Neural cell (in vitro differentiated cells): ENCODE results near the gene CSF2RB. TPM values are rescaled to one million over a fixed set of nuclear protein-coding genes. Genes with fewer than 3 reads are reported as not detected.

Experiments used
- H2AFZ ChIP-seq: fragments of 200-600, 300-800 bp; sonication (generic), shearing (Covaris generic); 2 replicates; pipeline ENCODE4 v1.6.0; 2014; ENCODE audit warnings: low read depth, mild to moderate bottlenecking, antibody characterized with exemption, low read length, moderate library complexity
- H3F3A ChIP-seq: fragments of 200-600 bp; shearing (Covaris generic); 2 replicates; pipeline ENCODE4 v1.6.1; 2016; ENCODE audit warnings: mild to moderate bottlenecking, moderate library complexity, mixed read lengths, antibody characterized with exemption, low read length; ENCODE audit not compliant: insufficient read depth, poor library complexity, severe bottlenecking
- H3K27ac ChIP-seq: fragments of 200-600, 300-800 bp; sonication (generic), shearing (Covaris generic); 2 replicates; pipeline ENCODE4 v1.5.1; 2014; ENCODE audit warnings: mild to moderate bottlenecking, low read length, moderate library complexity
- H3K27me3 ChIP-seq: fragments of 300-800, 200-600 bp; sonication (generic), shearing (Covaris generic); 2 replicates; pipeline ENCODE4 v1.6.0; 2014; ENCODE audit warnings: mild to moderate bottlenecking, low read depth, low read length, moderate library complexity; ENCODE audit not compliant: insufficient read depth
- H3K36me3 ChIP-seq: fragments of 300-800, 200-600 bp; sonication (generic), shearing (Covaris generic); 2 replicates; pipeline ENCODE4 v1.5.1; 2014; ENCODE audit warnings: mild to moderate bottlenecking, antibody characterized with exemption, low read length, moderate library complexity; ENCODE audit not compliant: insufficient read depth
- H3K4me2 ChIP-seq: fragments of 300-800, 200-600 bp; sonication (generic), shearing (Covaris generic); 2 replicates; pipeline ENCODE4 v1.6.0; 2014; ENCODE audit warnings: mild to moderate bottlenecking, low read length
- H3K4me3 ChIP-seq: fragments of 300-800, 200-600 bp; sonication (generic), shearing (Covaris generic); 2 replicates; pipeline ENCODE4 v1.5.1; 2014; ENCODE audit warnings: mild to moderate bottlenecking, low read length, moderate library complexity
- H3K79me2 ChIP-seq: fragments of 200-600 bp; shearing (Covaris generic); replicated peaks from 2 replicates; pipeline ENCODE4 v1.6.0; 2014; ENCODE audit warnings: mild to moderate bottlenecking, low read length, moderate library complexity; ENCODE audit not compliant: insufficient read depth
- H3K9ac ChIP-seq: fragments of 300-800, 200-600 bp; sonication (generic), shearing (Covaris generic); 2 replicates; pipeline ENCODE4 v1.6.1; 2016; ENCODE audit warnings: mild to moderate bottlenecking, low read length, mixed read lengths
- H3K9me2 ChIP-seq: fragments of 200-600 bp; shearing (Covaris generic); 2 replicates; pipeline ENCODE4 v1.6.1; 2016; ENCODE audit warnings: mild to moderate bottlenecking, low read length, mixed read lengths; ENCODE audit not compliant: insufficient read depth
- H3K9me3 ChIP-seq: fragments of 200-600, 300-800 bp; sonication (generic), shearing (Covaris generic); 2 replicates; pipeline ENCODE4 v1.6.1; 2016; ENCODE audit warnings: mild to moderate bottlenecking, mixed run types, low read length, moderate library complexity, mixed read lengths
- H4K20me1 ChIP-seq: fragments of 200-600 bp; shearing (Covaris generic); 2 replicates; pipeline ENCODE4 v1.6.1; 2016; ENCODE audit warnings: mild to moderate bottlenecking, mixed run types; ENCODE audit not compliant: insufficient read depth
- CTCF ChIP-seq: fragments of 450-650 bp; IDR thresholded peaks from 2 replicates; pipeline ENCODE4 v1.5.1; 2014; ENCODE audit warnings: antibody characterized with exemption, mild to moderate bottlenecking, moderate library complexity; ENCODE audit not compliant: poor library complexity, severe bottlenecking
- EP300 ChIP-seq: fragments of 450-650 bp; conservative IDR thresholded peaks from 2 replicates; pipeline ENCODE4 v1.6.1; 2014; ENCODE audit warnings: antibody characterized with exemption, mild to moderate bottlenecking, moderate library complexity; ENCODE audit not compliant: poor library complexity, severe bottlenecking
- EZH2 ChIP-seq: fragments of 200-600, 300-800 bp; shearing (Covaris generic), sonication (generic); IDR thresholded peaks from 2 replicates; pipeline ENCODE4 v1.6.1; 2014; ENCODE audit warnings: antibody characterized with exemption, low read length, borderline replicate concordance, mild to moderate bottlenecking; ENCODE audit not compliant: insufficient read depth, poor library complexity, severe bottlenecking
- MXI1 ChIP-seq: fragments of 450-650 bp; conservative IDR thresholded peaks from 2 replicates; pipeline ENCODE4 v1.6.1; 2014; ENCODE audit warnings: antibody characterized with exemption, mild to moderate bottlenecking; ENCODE audit not compliant: poor library complexity, severe bottlenecking
- POLR2AphosphoS5 ChIP-seq: IDR thresholded peaks from 2 replicates; pipeline ENCODE4 v1.6.1; 2012
- RAD21 ChIP-seq: fragments of 450-650 bp; conservative IDR thresholded peaks from 2 replicates; pipeline ENCODE4 v1.6.1; 2014; ENCODE audit warnings: antibody characterized with exemption, mild to moderate bottlenecking, moderate library complexity
- SMC3 ChIP-seq: fragments of 450-650 bp; conservative IDR thresholded peaks from 2 replicates; pipeline ENCODE4 v1.6.1; 2014; ENCODE audit warnings: antibody characterized with exemption, mild to moderate bottlenecking, moderate library complexity; ENCODE audit not compliant: poor library complexity
- TAF1 ChIP-seq: IDR thresholded peaks from 2 replicates; pipeline ENCODE4 v1.6.1; 2012; ENCODE audit warnings: low read depth
- polyA plus RNA-seq: library from polyadenylated mRNA; depleted of rRNA; stranded (reverse); fragments of >200 nt; gene quantifications from 2 replicates; pipeline ENCODE4 v1.2.3, GENCODE V29; 2014
- TF ChIP-seq, protein P1 (sequence below): IDR thresholded peaks from 2 replicates; pipeline ENCODE4 v1.6.1; 2012; ENCODE audit warnings: borderline replicate concordance

Gene CSF2RB
- polyA plus RNA-seq, 1 donor from 2014 or later: not detected

GRCh38 chr22:36874736-36875135 lies 38.7 kb upstream of the CSF2RB start:
- no peaks in the 10 kb centered on the region for H3K36me3 ChIP-seq
- H2AFZ ChIP-seq: no peak overlapping the region
- TF ChIP-seq EZH2 (no peak), SMC3 (no peak), RAD21 (no peak), MXI1 (no peak)
- no peak overlapping the region for H3K27ac ChIP-seq
- H3K9me3 ChIP-seq: no peaks in the 10 kb centered on the region
- H3K79me2 ChIP-seq: no peaks in the 10 kb centered on the region
- H4K20me1 ChIP-seq: no peaks in the 10 kb centered on the region
- H3K9ac ChIP-seq: no peak overlapping the region
- H3K4me3 ChIP-seq: no peak overlapping the region
- no peaks in the 10 kb centered on the region for H3K9me2 ChIP-seq
- no peaks in the 10 kb centered on the region for H3K27me3 ChIP-seq
- no peak overlapping the region for H3K4me2 ChIP-seq
- H3F3A ChIP-seq: no peaks in the 10 kb centered on the region

- H3K79me2 ChIP-seq: no peaks in the 10 kb centered on the region
- H3F3A ChIP-seq: no peaks in the 10 kb centered on the region
- H3K4me3 ChIP-seq: no peak overlapping the region
- no peaks in the 10 kb centered on the region for H3K27me3 ChIP-seq
- no peak overlapping the region for H3K9ac ChIP-seq
- no peak overlapping the region for H3K27ac ChIP-seq
- TF ChIP-seq EP300: no peak
- TF ChIP-seq MXI1: no peak
- TF ChIP-seq, protein P1, sequence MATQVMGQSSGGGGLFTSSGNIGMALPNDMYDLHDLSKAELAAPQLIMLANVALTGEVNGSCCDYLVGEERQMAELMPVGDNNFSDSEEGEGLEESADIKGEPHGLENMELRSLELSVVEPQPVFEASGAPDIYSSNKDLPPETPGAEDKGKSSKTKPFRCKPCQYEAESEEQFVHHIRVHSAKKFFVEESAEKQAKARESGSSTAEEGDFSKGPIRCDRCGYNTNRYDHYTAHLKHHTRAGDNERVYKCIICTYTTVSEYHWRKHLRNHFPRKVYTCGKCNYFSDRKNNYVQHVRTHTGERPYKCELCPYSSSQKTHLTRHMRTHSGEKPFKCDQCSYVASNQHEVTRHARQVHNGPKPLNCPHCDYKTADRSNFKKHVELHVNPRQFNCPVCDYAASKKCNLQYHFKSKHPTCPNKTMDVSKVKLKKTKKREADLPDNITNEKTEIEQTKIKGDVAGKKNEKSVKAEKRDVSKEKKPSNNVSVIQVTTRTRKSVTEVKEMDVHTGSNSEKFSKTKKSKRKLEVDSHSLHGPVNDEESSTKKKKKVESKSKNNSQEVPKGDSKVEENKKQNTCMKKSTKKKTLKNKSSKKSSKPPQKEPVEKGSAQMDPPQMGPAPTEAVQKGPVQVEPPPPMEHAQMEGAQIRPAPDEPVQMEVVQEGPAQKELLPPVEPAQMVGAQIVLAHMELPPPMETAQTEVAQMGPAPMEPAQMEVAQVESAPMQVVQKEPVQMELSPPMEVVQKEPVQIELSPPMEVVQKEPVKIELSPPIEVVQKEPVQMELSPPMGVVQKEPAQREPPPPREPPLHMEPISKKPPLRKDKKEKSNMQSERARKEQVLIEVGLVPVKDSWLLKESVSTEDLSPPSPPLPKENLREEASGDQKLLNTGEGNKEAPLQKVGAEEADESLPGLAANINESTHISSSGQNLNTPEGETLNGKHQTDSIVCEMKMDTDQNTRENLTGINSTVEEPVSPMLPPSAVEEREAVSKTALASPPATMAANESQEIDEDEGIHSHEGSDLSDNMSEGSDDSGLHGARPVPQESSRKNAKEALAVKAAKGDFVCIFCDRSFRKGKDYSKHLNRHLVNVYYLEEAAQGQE: no peak
- no peak for TF ChIP-seq EZH2
- TF ChIP-seq RAD21: no peak
- no peak for TF ChIP-seq POLR2AphosphoS5
- TF ChIP-seq SMC3: no peak
- no peak for TF ChIP-seq CTCF
- no peak for TF ChIP-seq TAF1
- no peaks in the 10 kb centered on the region for H3K9me3 ChIP-seq
- no peaks in the 10 kb centered on the region for H3K36me3 ChIP-seq
- H3K9me2 ChIP-seq: no peaks in the 10 kb centered on the region
- no peak overlapping the region for H3K4me2 ChIP-seq
- no peaks in the 10 kb centered on the region for H4K20me1 ChIP-seq
- no peak overlapping the region for H2AFZ ChIP-seq
Observed at GRCh38 chr22:36875741-36876140, 37.7 kb upstream of the CSF2RB start.
